8988T (cell line): ENCODE measurements around the gene NOXA1.

Experiments used
- DNase-seq: peaks from one replicate; pipeline ENCODE4 v3.0.0; 2011

Gene NOXA1

GRCh38 chr9:137467896-137468295 is 44.7 kb downstream of the NOXA1 start:
- DNase-seq = no peak

GRCh38 chr9:137470785-137471184 is 47.6 kb downstream of the NOXA1 start:
- no peak for DNase-seq

- DNase-seq = no peak
Measured at GRCh38 chr9:137474271-137474670, 51.1 kb downstream of the NOXA1 start.

- no peak for DNase-seq
Measured at GRCh38 chr9:137475666-137476065, 52.5 kb downstream of the NOXA1 start.

- no peak for DNase-seq
Measured at GRCh38 chr9:137476856-137477255, 53.7 kb downstream of the NOXA1 start.

- DNase-seq = no peak
Measured at GRCh38 chr9:137477778-137478612, 54.8 kb downstream of the NOXA1 start.

GRCh38 chr9:137478613-137478961 is 55.4 kb downstream of the NOXA1 start:
- no peak for DNase-seq

GRCh38 chr9:137478962-137479861 is 56.0 kb downstream of the NOXA1 start:
- no peak for DNase-seq

- no peak for DNase-seq
Measured at GRCh38 chr9:137479892-137480685, 56.9 kb downstream of the NOXA1 start.

GRCh38 chr9:137480686-137481683 is 57.8 kb downstream of the NOXA1 start:
- DNase-seq = no peak

GRCh38 chr9:137482094-137482781 is 59.0 kb downstream of the NOXA1 start:
- DNase-seq = no peak
